HG03066 (cell line): ENCODE results near the gene ZNF592.

Source experiments
- ATAC-seq: cut with Tn5 transposase; IDR thresholded peaks from one replicate; pipeline ENCODE4 v1.9.1; 2021; ENCODE audit warnings: low read depth; ENCODE audit not compliant: unreplicated experiment

The ZNF592 gene

GRCh38 chr15:84775867-84776449, 27.6 kb downstream of the ZNF592 start:
- ATAC-seq: no peak

- ATAC-seq: no peak
Measured at GRCh38 chr15:84778194-84778593, 29.8 kb downstream of the ZNF592 start.

- no peak for ATAC-seq
Measured at GRCh38 chr15:84780492-84780891, 32.1 kb downstream of the ZNF592 start.

GRCh38 chr15:84781495-84781894, 33.1 kb downstream of the ZNF592 start:
- no peak for ATAC-seq

- ATAC-seq: no peak
Measured at GRCh38 chr15:84782346-84782745, 34.0 kb downstream of the ZNF592 start.

- no peak for ATAC-seq
Measured at GRCh38 chr15:84783493-84784251, 35.3 kb downstream of the ZNF592 start.

- ATAC-seq: no peak
Measured at GRCh38 chr15:84784262-84784661, 35.9 kb downstream of the ZNF592 start.

GRCh38 chr15:84785053-84785452, 36.7 kb downstream of the ZNF592 start:
- no peak for ATAC-seq

- no peak for ATAC-seq
Measured at GRCh38 chr15:84788500-84788899, 40.1 kb downstream of the ZNF592 start.

- ATAC-seq: no peak
Measured at GRCh38 chr15:84789762-84790161, 41.4 kb downstream of the ZNF592 start.

- no peak for ATAC-seq
Measured at GRCh38 chr15:84790676-84791075, 42.3 kb downstream of the ZNF592 start.

GRCh38 chr15:84791763-84792162, 43.4 kb downstream of the ZNF592 start:
- ATAC-seq: no peak

GRCh38 chr15:84793431-84794161, 45.2 kb downstream of the ZNF592 start:
- ATAC-seq: no peak

- no peak for ATAC-seq
Measured at GRCh38 chr15:84794162-84794547, 45.8 kb downstream of the ZNF592 start.

GRCh38 chr15:84795186-84795585, 46.8 kb downstream of the ZNF592 start:
- no peak for ATAC-seq

GRCh38 chr15:84797212-84797611, 48.8 kb downstream of the ZNF592 start:
- no peak for ATAC-seq

GRCh38 chr15:84797801-84798200, 49.4 kb downstream of the ZNF592 start:
- no peak for ATAC-seq

GRCh38 chr15:84798436-84798946, 50.1 kb downstream of the ZNF592 start:
- ATAC-seq: no peak

- ATAC-seq: no peak
Measured at GRCh38 chr15:84799511-84800187, 51.3 kb downstream of the ZNF592 start.

- ATAC-seq: no peak
Measured at GRCh38 chr15:84800365-84800806, 52.0 kb downstream of the ZNF592 start.
